Loucy (cell line): ENCODE measurements around the gene PABPN1L.

ENCODE experiments used
- H2AFZ ChIP-seq: fragments of 200-600 bp; sonication (generic); 2 replicates; pipeline ENCODE4 v1.6.0; 2016; ENCODE audit warnings: antibody characterized with exemption, mild to moderate bottlenecking, low read length, moderate library complexity
- H3F3A ChIP-seq: fragments of 200-600 bp; 2 replicates; pipeline ENCODE4 v1.6.0; 2016; ENCODE audit warnings: antibody characterized with exemption, low read depth, mild to moderate bottlenecking
- H3K27me3 ChIP-seq: fragments of 200-600 bp; sonication (generic); 2 replicates; pipeline ENCODE4 v1.6.1; 2014; ENCODE audit warnings: low read length, mild to moderate bottlenecking; ENCODE audit not compliant: insufficient read depth, poor library complexity, severe bottlenecking
- H3K36me3 ChIP-seq: fragments of 200-600 bp; sonication (generic); 2 replicates; pipeline ENCODE4 v1.6.1; 2016; ENCODE audit warnings: low read length; ENCODE audit not compliant: insufficient read depth
- H3K4me1 ChIP-seq: fragments of 200-600 bp; sonication (generic); 2 replicates; pipeline ENCODE4 v1.5.1; 2014; ENCODE audit warnings: low read length, mild to moderate bottlenecking; ENCODE audit not compliant: insufficient read depth, poor library complexity, severe bottlenecking
- H3K4me2 ChIP-seq: fragments of 200-600 bp; sonication (generic); 2 replicates; pipeline ENCODE4 v1.6.0; 2014; ENCODE audit warnings: antibody characterized with exemption, low read length, low read depth, mild to moderate bottlenecking; ENCODE audit not compliant: poor library complexity, severe bottlenecking
- H3K4me3 ChIP-seq: fragments of 200-600 bp; sonication (generic); 2 replicates; pipeline ENCODE4 v1.5.1; 2014; ENCODE audit warnings: low read length, mild to moderate bottlenecking, mixed read lengths; ENCODE audit not compliant: poor library complexity, severe bottlenecking
- H3K79me2 ChIP-seq: fragments of 200-600 bp; sonication (generic); 2 replicates; pipeline ENCODE4 v1.6.1; 2014; ENCODE audit warnings: low read length; ENCODE audit not compliant: insufficient read depth
- H3K9ac ChIP-seq: fragments of 200-600 bp; sonication (generic); 2 replicates; pipeline ENCODE4 v1.6.0; 2014; ENCODE audit warnings: mild to moderate bottlenecking, low read depth, low read length, moderate library complexity; ENCODE audit not compliant: poor library complexity, severe bottlenecking
- H3K9me2 ChIP-seq: fragments of 200-600 bp; sonication (generic); replicated peaks from 2 replicates; pipeline ENCODE4 v1.6.1; 2016; ENCODE audit warnings: low read depth, low read length, mixed read lengths
- H3K9me3 ChIP-seq: fragments of 200-600 bp; sonication (generic); 2 replicates; pipeline ENCODE4 v1.6.1; 2014; ENCODE audit warnings: mild to moderate bottlenecking, antibody characterized with exemption, low read length, low read depth; ENCODE audit not compliant: insufficient read depth
- H4K20me1 ChIP-seq: fragments of 200-600 bp; sonication (generic); 2 replicates; pipeline ENCODE4 v1.6.0; 2014; ENCODE audit warnings: antibody characterized with exemption, low read length, mild to moderate bottlenecking; ENCODE audit not compliant: insufficient read depth, poor library complexity, severe bottlenecking
- EZH2phosphoT487 ChIP-seq: fragments of 200-600 bp; IDR thresholded peaks from 2 replicates; pipeline ENCODE4 v1.6.1; 2018; ENCODE audit warnings: antibody characterized with exemption, mild to moderate bottlenecking, moderate library complexity, borderline replicate concordance
- TF ChIP-seq, protein P1 (sequence below): fragments of 200-600 bp; sonication (generic); conservative IDR thresholded peaks from 2 replicates; pipeline ENCODE4 v1.5.1; 2014; ENCODE audit warnings: mild to moderate bottlenecking, antibody characterized with exemption, low read length

The PABPN1L gene

DNA sequence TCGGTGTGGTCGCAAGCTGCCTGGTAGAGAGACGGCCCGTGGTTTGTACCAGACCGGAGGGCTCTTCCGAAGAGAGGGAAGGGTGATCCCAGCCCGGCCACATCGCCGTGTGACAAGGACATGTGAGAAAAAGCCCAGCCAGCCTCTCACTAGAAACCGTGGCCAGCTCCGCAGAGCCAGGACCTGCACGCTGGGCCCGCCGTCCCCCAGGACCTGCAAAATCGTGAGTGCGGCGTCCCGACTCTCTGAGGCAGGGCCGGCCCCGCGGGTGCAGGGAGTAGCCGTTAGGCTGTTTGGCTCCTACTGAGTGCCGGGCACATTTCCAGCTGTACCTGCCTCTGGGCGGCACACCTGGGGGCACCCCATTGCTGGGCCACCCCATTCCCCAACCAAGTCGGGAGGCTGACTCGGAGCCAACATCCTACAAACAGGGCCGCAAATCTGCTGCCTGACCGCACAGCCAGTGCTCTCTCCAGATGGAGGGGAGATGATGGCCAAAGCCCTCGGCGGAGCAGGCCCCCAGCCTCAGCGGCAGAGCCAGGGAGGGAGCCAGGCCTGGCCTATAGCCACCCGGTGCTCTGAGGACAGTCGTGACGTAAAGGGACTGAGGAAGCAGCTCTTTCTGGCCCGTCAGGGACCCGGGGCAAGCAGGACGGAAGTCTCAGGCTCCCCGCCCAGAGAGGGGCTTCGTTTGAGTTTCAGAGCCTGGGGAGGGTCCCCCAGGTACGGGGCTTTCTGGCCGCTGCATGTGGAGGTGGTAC lies 33.6 kb upstream of the PABPN1L start:
- H3K27me3 ChIP-seq = no peaks in the 10 kb centered on the region
- no peak overlapping the region for H3K9ac ChIP-seq
- no peak overlapping the region for H2AFZ ChIP-seq
- H3K4me3 ChIP-seq = no peak overlapping the region
- peaks cover 24% of the 10 kb centered on the region for H4K20me1 ChIP-seq
- TF ChIP-seq, protein P1, sequence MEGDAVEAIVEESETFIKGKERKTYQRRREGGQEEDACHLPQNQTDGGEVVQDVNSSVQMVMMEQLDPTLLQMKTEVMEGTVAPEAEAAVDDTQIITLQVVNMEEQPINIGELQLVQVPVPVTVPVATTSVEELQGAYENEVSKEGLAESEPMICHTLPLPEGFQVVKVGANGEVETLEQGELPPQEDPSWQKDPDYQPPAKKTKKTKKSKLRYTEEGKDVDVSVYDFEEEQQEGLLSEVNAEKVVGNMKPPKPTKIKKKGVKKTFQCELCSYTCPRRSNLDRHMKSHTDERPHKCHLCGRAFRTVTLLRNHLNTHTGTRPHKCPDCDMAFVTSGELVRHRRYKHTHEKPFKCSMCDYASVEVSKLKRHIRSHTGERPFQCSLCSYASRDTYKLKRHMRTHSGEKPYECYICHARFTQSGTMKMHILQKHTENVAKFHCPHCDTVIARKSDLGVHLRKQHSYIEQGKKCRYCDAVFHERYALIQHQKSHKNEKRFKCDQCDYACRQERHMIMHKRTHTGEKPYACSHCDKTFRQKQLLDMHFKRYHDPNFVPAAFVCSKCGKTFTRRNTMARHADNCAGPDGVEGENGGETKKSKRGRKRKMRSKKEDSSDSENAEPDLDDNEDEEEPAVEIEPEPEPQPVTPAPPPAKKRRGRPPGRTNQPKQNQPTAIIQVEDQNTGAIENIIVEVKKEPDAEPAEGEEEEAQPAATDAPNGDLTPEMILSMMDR = no peak
- no peak for TF ChIP-seq EZH2phosphoT487
- H3K79me2 ChIP-seq = peaks cover 13% of the 10 kb centered on the region; the same call in 1 of the 2 replicates
- H3K4me2 ChIP-seq = no peak overlapping the region
- H3K4me1 ChIP-seq = no peaks in the 10 kb centered on the region
- H3F3A ChIP-seq = no peaks in the 10 kb centered on the region
- H3K9me2 ChIP-seq = no peaks in the 10 kb centered on the region
- H3K9me3 ChIP-seq = no peaks in the 10 kb centered on the region
- peaks cover 44% of the 10 kb centered on the region; the same call in 1 of the 2 replicates for H3K36me3 ChIP-seq

DNA sequence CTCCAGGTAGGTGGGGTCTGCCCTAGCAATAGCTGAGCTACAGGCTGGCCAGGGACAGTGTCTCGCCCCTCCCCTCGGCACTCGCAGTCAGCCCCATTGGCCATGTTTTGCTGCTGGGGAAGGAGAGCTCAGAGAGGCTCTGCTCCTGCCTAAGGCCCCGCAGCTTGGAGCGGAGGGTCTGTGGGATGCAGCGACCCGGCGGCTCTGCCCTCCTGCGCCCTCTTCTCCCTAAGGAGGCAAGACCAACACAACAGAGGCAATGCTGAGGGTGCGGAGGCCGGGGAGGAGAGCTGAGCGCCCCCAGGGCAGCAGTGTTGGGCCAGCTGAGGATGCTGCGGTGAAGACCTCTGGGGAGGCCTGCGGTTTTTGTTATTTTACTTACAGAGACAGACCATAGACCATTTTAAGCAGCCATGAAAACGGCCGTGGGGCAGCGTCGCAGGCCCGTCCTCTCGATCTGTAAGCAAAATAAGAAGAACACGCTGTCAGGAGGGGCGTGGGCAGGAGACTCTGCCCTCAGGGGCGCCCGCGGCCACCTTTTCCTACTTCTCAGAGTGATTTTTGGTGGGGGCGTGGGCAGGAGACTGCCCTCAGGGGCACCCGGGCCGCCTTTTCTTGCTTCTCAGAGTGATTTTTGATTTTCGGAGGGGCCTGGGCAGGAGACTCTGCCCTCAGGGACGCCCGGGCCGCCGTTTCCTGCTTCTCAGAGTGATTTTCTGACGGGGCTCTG lies 31.4 kb upstream of the PABPN1L start:
- Histone ChIP-seq H3K27me3 (no peaks in the 10 kb centered on the region), H3K79me2 (no peaks in the 10 kb centered on the region), H3K4me3 (no peak overlapping the region), H3K9me2 (no peaks in the 10 kb centered on the region), H2AFZ (no peak overlapping the region), H3K9ac (no peak overlapping the region), H3K36me3 (peaks cover 44% of the 10 kb centered on the region; the same call in 1 of the 2 replicates), H3K4me1 (no peaks in the 10 kb centered on the region), H4K20me1 (peaks cover 9% of the 10 kb centered on the region), H3K4me2 (no peak overlapping the region), H3F3A (no peaks in the 10 kb centered on the region), H3K9me3 (no peaks in the 10 kb centered on the region)
- TF ChIP-seq EZH2phosphoT487 = no peak
- TF ChIP-seq, protein P1 = no peak

DNA sequence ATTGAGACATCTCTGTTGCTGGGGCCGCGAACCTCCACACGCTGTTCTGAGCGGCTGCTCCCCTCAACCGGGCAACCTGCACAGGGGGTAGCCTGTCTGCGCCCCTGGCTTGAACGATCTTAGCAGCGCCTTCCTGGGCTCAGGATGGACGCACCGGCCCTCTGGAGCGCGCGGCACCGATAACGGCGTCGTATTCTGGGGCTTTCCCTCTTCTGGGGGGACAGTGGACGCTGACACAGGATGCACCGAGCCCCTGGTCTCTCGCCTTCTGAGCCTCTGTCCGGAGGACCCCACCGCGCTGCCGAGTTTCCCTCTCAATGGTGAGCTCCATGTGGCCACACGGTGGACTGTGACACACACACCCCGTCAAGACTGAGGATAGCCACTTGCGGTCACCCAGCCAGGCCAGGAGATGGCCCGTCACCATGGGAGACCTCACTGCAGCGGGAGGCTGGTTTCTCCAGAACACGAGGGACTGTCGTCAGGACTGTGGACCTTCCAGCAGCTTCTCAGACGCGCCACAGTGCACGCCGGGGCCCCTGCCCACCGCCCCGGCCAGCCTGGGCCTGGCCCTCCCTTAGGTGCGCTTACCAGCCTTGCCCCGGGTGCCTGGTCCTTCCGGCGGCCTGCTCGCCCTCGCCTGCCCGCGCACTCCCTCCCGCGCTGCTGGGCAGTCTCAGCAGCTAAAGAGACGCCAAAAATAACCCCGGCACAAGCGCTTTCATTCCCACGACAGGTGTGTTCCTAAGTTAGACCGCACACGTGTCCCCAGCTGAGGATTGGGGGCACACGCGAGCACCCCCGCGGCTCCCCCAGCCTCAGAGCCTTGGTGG lies 30.0 kb upstream of the PABPN1L start:
- peaks cover 6% of the 10 kb centered on the region for H4K20me1 ChIP-seq
- no peak overlapping the region for H3K4me2 ChIP-seq
- H3K4me3 ChIP-seq = no peak overlapping the region
- no peaks in the 10 kb centered on the region for H3K79me2 ChIP-seq
- H3F3A ChIP-seq = no peaks in the 10 kb centered on the region
- TF ChIP-seq, protein P1 = no peak
- no peak for TF ChIP-seq EZH2phosphoT487
- peaks cover 50% of the 10 kb centered on the region; the same call in 1 of the 2 replicates for H3K36me3 ChIP-seq
- H3K27me3 ChIP-seq = no peaks in the 10 kb centered on the region
- no peaks in the 10 kb centered on the region for H3K9me2 ChIP-seq
- no peak overlapping the region for H3K9ac ChIP-seq
- no peaks in the 10 kb centered on the region for H3K4me1 ChIP-seq
- H2AFZ ChIP-seq = no peak overlapping the region
- H3K9me3 ChIP-seq = no peaks in the 10 kb centered on the region
